ENCODE results near the gene RETSAT. TPM values are rescaled to one million over a fixed set of nuclear protein-coding genes. Genes with fewer than 3 reads are reported as not detected.
A peak's percentile ranks its signal among the peaks of the same experiment; 100 is the strongest.
"Not testable (repeated sequence)": the region's sequence is repeated elsewhere in the genome, so short reads cannot be mapped to it uniquely, and the experiment has no call there.

The RETSAT gene
- polyA plus RNA-seq, 2 of the 4 experiments (the other 2 are of a cell fraction) = 42.3 to 51.6 TPM

- not testable (repeated sequence) for H3K4me2 ChIP-seq; H3K4me1 ChIP-seq; H3K9me3 ChIP-seq; H3K27ac ChIP-seq; FAIRE-seq; H3K4me3 ChIP-seq; DNase-seq (ENCODE audit: low read depth in 1 of 2, low spot score in 1 of 2); ATAC-seq
- POLR2A ChIA-PET = interaction anchor here (1.6 kb wide), 1 partner anchor 8 kb away, joined by 5 read pairs; the partner anchor contains the start of genes ELMOD3 and RETSAT
- 91% methylated on average over 5 of the region's 5 CpGs for WGBS (ENCODE audit: missing lambda C conversion rate)
- CTCF ChIA-PET = interaction anchor here (1.5 kb wide), 1 partner anchor 190 kb away, joined by 3 read pairs; no protein-coding TSS in a partner anchor
Observed at GRCh38 chr2:85362653-85363387, 8.5 kb upstream of the RETSAT start.

- no peak for DNase-seq (ENCODE audit: low read depth in 1 of 2, low spot score in 1 of 2)
Observed at GRCh38 chr2:85357736-85358135, 3.4 kb upstream of the RETSAT start.

GRCh38 chr2:85356186-85356585 lies 1.9 kb upstream of the RETSAT start:
- no peak overlapping the region for H3K27ac ChIP-seq
- H3K4me2 ChIP-seq = no peak overlapping the region
- ATAC-seq (no peak), DNase-seq (ENCODE audit: low read depth in 1 of 2, low spot score in 1 of 2) (no peak), FAIRE-seq (no peak)
- H3K9me3 ChIP-seq = no peaks in the 10 kb centered on the region
- CTCF ChIA-PET = interaction anchor here (1.1 to 3.2 kb wide), 3 partner anchors 9 to 183 kb away, joined by 3 to 16 read pairs (median 5); partner anchors contain the start of gene MAT2A
- peaks cover 15% of the 10 kb centered on the region for H3K4me1 ChIP-seq
- H3K4me3 ChIP-seq = no peak overlapping the region
- 95% methylated on average over 2 of the region's 2 CpGs for WGBS (ENCODE audit: missing lambda C conversion rate)
- TF ChIP-seq KDM5A (IDR thresholded peaks at IDR 0.05) (no peak), ZFP36 (IDR thresholded peaks at IDR 0.05; ENCODE audit: borderline replicate concordance, partially characterized antibody) (no peak), RCOR1 (IDR thresholded peaks at IDR 0.05; ENCODE audit: low read depth, low read length) (no peak), E2F6 (IDR thresholded peaks at IDR 0.05; ENCODE audit: borderline replicate concordance, low read depth) (no peak), SREBF2 (IDR thresholded peaks at IDR 0.05) (no peak), RAD21 (conservative IDR thresholded peaks at IDR 0.05 in 1 of 2, IDR thresholded peaks at IDR 0.05 in 1 of 2) (no peak), FOXS1 (CRISPR knock-in tag; IDR thresholded peaks at IDR 0.05) (no peak), FOSB (CRISPR knock-in tag; IDR thresholded peaks at IDR 0.05) (no peak)
- POLR2A ChIA-PET = interaction anchor here (0.9 to 1.1 kb wide), 2 partner anchors 183 to 239 kb away, joined by 4 read pairs; partner anchors contain the start of gene MAT2A

More at GRCh38 chr2:85357736-85358135, 3.4 kb upstream of the RETSAT start:
- 87% methylated on average over 3 of the region's 3 CpGs for WGBS (ENCODE audit: missing lambda C conversion rate)
- ATAC-seq (no peak), FAIRE-seq (no peak)
- Histone ChIP-seq H3K9me3 (no peaks in the 10 kb centered on the region), H3K4me3 (no peak overlapping the region), H3K4me2 (no peak overlapping the region), H3K27ac (no peak overlapping the region), H3K4me1 (peaks cover 12% of the 10 kb centered on the region)
- ChIA-PET CTCF (interaction anchor here (1.1 to 3.2 kb wide), 2 partner anchors 8 to 19 kb away, joined by 3 to 16 read pairs; no protein-coding TSS in a partner anchor), POLR2A (no interaction called here)
- no peak for TF ChIP-seq GATA3 (IDR thresholded peaks at IDR 0.05; ENCODE audit: borderline replicate concordance)
- no peak for TF ChIP-seq KDM1A (IDR thresholded peaks at IDR 0.05; ENCODE audit: low read depth)
- TF ChIP-seq USF2 (IDR thresholded peaks at IDR 0.05) = no peak
- TF ChIP-seq ZNF302 (CRISPR knock-in tag; IDR thresholded peaks at IDR 0.05) = no peak
- TF ChIP-seq NR3C1 (IDR thresholded peaks at IDR 0.05) = no peak
- no peak for TF ChIP-seq CTCF (IDR thresholded peaks at IDR 0.05)

GRCh38 chr2:85355521-85355920 lies 1.2 kb upstream of the RETSAT start:
- ATAC-seq (no peak), FAIRE-seq (no peak), DNase-seq (ENCODE audit: low read depth in 1 of 2, low spot score in 1 of 2) (no peak)
- H3K27ac ChIP-seq = peak overlapping the region; percentile 85 to 89
- peak overlapping the region; percentile 88 for H3K4me2 ChIP-seq
- POLR2A ChIA-PET = interaction anchor here (0.6 to 2.4 kb wide), 5 partner anchors 9 to 239 kb away, joined by 3 to 25 read pairs (median 4); partner anchors contain the start of genes GGCX and MAT2A
- CTCF ChIA-PET = interaction anchor here (1.1 to 3.2 kb wide), 7 partner anchors 10 to 183 kb away, joined by 3 to 16 read pairs (median 5); partner anchors contain the start of genes MAT2A and SH2D6
- H3K4me3 ChIP-seq = peak overlapping the region; percentile 83
- H3K9me3 ChIP-seq = no peaks in the 10 kb centered on the region
- 66% methylated on average over 3 of the region's 3 CpGs for WGBS (ENCODE audit: missing lambda C conversion rate)
- TF ChIP-seq RFX5 (IDR thresholded peaks at IDR 0.05) (no peak), NFE2L2 (conservative IDR thresholded peaks at IDR 0.05; ENCODE audit: low read length) (no peak), CBX2 (IDR thresholded peaks at IDR 0.05; ENCODE audit: borderline replicate concordance, low read depth) (no peak)
- peaks cover 15% of the 10 kb centered on the region for H3K4me1 ChIP-seq

All from A549 (cell line).